Endothelial cell of umbilical vein (primary cell): ENCODE data around the gene ABI3BP. TPM values are rescaled to one million over a fixed set of nuclear protein-coding genes. Genes with fewer than 3 reads are reported as not detected.

Source experiments
- BruUV-seq: library from RNA; stranded (reverse); fragments of 400-500 nt; replicated peaks from 2 replicates; lab custom pipeline; 2021; lab: Mats Ljungman, UMichigan
- CTCF ChIA-PET: fragments of 300-600, 350-600 bp; sonication (Branson Sonifier 250); formaldehyde crosslinking; loops from one replicate; lab custom pipeline; 2021; ENCODE audit warnings: antibody characterized with exemption, inconsistent platforms; lab: Charles Lee
- POLR2A ChIA-PET: fragments of 300-600, 350-600 bp; sonication (Branson Sonifier 250); formaldehyde crosslinking; loops from one replicate; lab custom pipeline; 2021; ENCODE audit warnings: antibody characterized with exemption, inconsistent platforms; lab: Charles Lee
- DNase-seq: peaks from one replicate; pipeline ENCODE4 v3.0.0-alpha.2; 2011; ENCODE audit warnings: low read depth, low spot score
- FAIRE-seq: peaks from 2 replicates; lab custom pipeline; 2011; peaks lifted over from hg19 to GRCh38; lab: Jason Lieb, UNC
- H2AFZ ChIP-seq: 2 replicates; pipeline ENCODE4 v1.6.0; 2012; ENCODE audit warnings: low read depth, low read length, control low read depth, inconsistent platforms
- H3K27ac ChIP-seq: 2 replicates; pipeline ENCODE4 v1.5.1; 2011; ENCODE audit warnings: low read depth, mild to moderate bottlenecking, control low read depth, low read length, moderate library complexity; ENCODE audit not compliant: insufficient read depth
- H3K27me3 ChIP-seq, 2 experiments: 2 replicates each; pipeline versions ENCODE4 v1.6.0 to v1.6.1; 2011; ENCODE audit warnings: low read length in 2 of 2, mixed read lengths in 1 of 2; ENCODE audit not compliant: control insufficient read depth in 2 of 2, insufficient read depth in 2 of 2
- H3K36me3 ChIP-seq, 2 experiments: 2 replicates in 1 of 2; 3 replicates in 1 of 2; pipeline ENCODE4 v1.5.1; 2011; ENCODE audit warnings: low read length in 2 of 2, mild to moderate bottlenecking in 1 of 2, moderate library complexity in 1 of 2; ENCODE audit not compliant: control insufficient read depth in 2 of 2, insufficient read depth in 2 of 2; ENCODE audit errors: extremely low read depth in 1 of 2
- H3K4me1 ChIP-seq: 3 replicates; pipeline ENCODE4 v1.5.1; 2011; ENCODE audit warnings: mild to moderate bottlenecking, low read length; ENCODE audit not compliant: control insufficient read depth, insufficient read depth; ENCODE audit errors: extremely low read depth
- H3K4me2 ChIP-seq: 2 replicates; pipeline ENCODE4 v1.6.1; 2011; ENCODE audit warnings: low read length, control low read depth, mixed read lengths; ENCODE audit not compliant: insufficient read depth
- H3K4me3 ChIP-seq, 3 experiments: fragments of 200-600 bp in 1 of 3; sonication (generic), shearing (Covaris generic) in 1 of 3; replicated peaks in 1 of 3; 2 replicates each; pipeline ENCODE4 v1.5.1; 2011 to 2016; ENCODE audit warnings: control low read depth in 3 of 3, low read length in 3 of 3, mild to moderate bottlenecking in 2 of 3, inconsistent platforms in 1 of 3, low read depth in 1 of 3, moderate library complexity in 1 of 3; ENCODE audit not compliant: insufficient read depth in 1 of 3
- H3K79me2 ChIP-seq: 2 replicates; pipeline ENCODE4 v1.6.0; 2012; ENCODE audit warnings: low read length, inconsistent platforms; ENCODE audit not compliant: control insufficient read depth, insufficient read depth
- H3K9ac ChIP-seq: replicated peaks from 2 replicates; pipeline ENCODE3; 2011; ENCODE audit warnings: low read length, control low read depth; ENCODE audit not compliant: insufficient read depth; ENCODE audit errors: extremely low read depth
- H3K9me1 ChIP-seq: replicated peaks from 3 replicates; pipeline ENCODE4 v1.6.0; 2011; ENCODE audit warnings: mild to moderate bottlenecking, low read length; ENCODE audit not compliant: control insufficient read depth, insufficient read depth; ENCODE audit errors: extremely low read depth
- H3K9me3 ChIP-seq: replicated peaks from 2 replicates; pipeline ENCODE4 v1.5.1; 2012; ENCODE audit warnings: low read length, inconsistent platforms; ENCODE audit not compliant: control insufficient read depth, insufficient read depth
- H4K20me1 ChIP-seq: replicated peaks from 2 replicates; pipeline ENCODE3; 2011; ENCODE audit warnings: mild to moderate bottlenecking, low read length; ENCODE audit not compliant: control insufficient read depth, insufficient read depth; ENCODE audit errors: extremely low read depth
- EZH2 ChIP-seq: IDR thresholded peaks from 2 replicates; pipeline ENCODE4 v1.6.1; 2012; ENCODE audit warnings: borderline replicate concordance, low read depth, mild to moderate bottlenecking, moderate library complexity, low read length, inconsistent platforms; ENCODE audit not compliant: severe bottlenecking
- FOS ChIP-seq: IDR thresholded peaks from 2 replicates; pipeline ENCODE4 v1.6.1; 2011; ENCODE audit warnings: mild to moderate bottlenecking, low read length, moderate library complexity, borderline replicate concordance; ENCODE audit not compliant: insufficient read depth
- GATA2 ChIP-seq: IDR thresholded peaks from 2 replicates; pipeline ENCODE4 v1.7.0; 2011; ENCODE audit warnings: low read depth, mild to moderate bottlenecking, moderate library complexity, mixed read lengths, low read length; ENCODE audit not compliant: insufficient read length, insufficient read depth
- JUN ChIP-seq: IDR thresholded peaks from 2 replicates; pipeline ENCODE4 v1.6.1; 2011; ENCODE audit warnings: borderline replicate concordance, low read depth; ENCODE audit not compliant: insufficient read length, insufficient read depth
- MYC ChIP-seq: IDR thresholded peaks from one replicate; pipeline ENCODE4 v1.6.1; 2011; ENCODE audit warnings: mild to moderate bottlenecking, low read depth, low read length
- POLR2A ChIP-seq: IDR thresholded peaks from 2 replicates; pipeline ENCODE4 v1.6.1; 2012; ENCODE audit warnings: low read depth, mild to moderate bottlenecking, control low read depth, low read length
- dilution Hi-C: fragments of 300-500 bp; cut with MboI; formaldehyde crosslinking; loops from one replicate; pipeline ENCODE4 v1.15.0; 2019; ENCODE audit warnings: low sequenced_read_pairs; ENCODE audit not compliant: extremely low pct_ligation_motif_present
- intact Hi-C: fragments of 100-400 bp; cut with micrococcal nuclease; formaldehyde crosslinking; loops from one replicate; pipeline ENCODE4 v1.10.0; 2022
- polyA plus RNA-seq, 4 experiments: library from polyadenylated mRNA; depleted of rRNA in 3 of 4; stranded (reverse) in 3 of 4; unstranded in 1 of 4; fragments of >200 nt; gene quantifications; 2 replicates each; pipeline versions ENCODE4 v1.2.1 to v1.2.3, GENCODE V29; 2011 to 2012; ENCODE audit warnings: missing spikeins in 1 of 4
- total RNA-seq: library from RNA; stranded (reverse); gene quantifications from 2 replicates; pipeline ENCODE4 v1.2.3, GENCODE V29; 2021
- TF ChIP-seq, protein P1 (sequence below), 2 donors: IDR thresholded peaks; 1 replicate in 1 of 2; 2 replicates in 1 of 2; pipeline ENCODE4 v1.5.1; 2011; ENCODE audit warnings: low read length in 2 of 2, mild to moderate bottlenecking in 2 of 2, moderate library complexity in 2 of 2, control low read depth in 1 of 2, inconsistent platforms in 1 of 2, low read depth in 1 of 2; ENCODE audit not compliant: insufficient read depth in 1 of 2; ENCODE audit errors: extremely low read depth in 1 of 2

The ABI3BP gene
- total and polyA plus RNA-seq, 2 donors (not counting 3 experiments of a cell fraction or from before 2014, with no cell fraction given), result 78.1 to 106 TPM

- no peaks in the 10 kb centered on the region for H3K4me1 ChIP-seq
- no peaks in the 10 kb centered on the region for H3K36me3 ChIP-seq
- H3K4me3 ChIP-seq, result no peak overlapping the region
- POLR2A ChIA-PET, result no interaction called here
- TF ChIP-seq MYC (no peak), FOS (no peak), GATA2 (no peak), JUN (no peak), EZH2 (no peak), POLR2A (no peak)
- TF ChIP-seq, protein P1, sequence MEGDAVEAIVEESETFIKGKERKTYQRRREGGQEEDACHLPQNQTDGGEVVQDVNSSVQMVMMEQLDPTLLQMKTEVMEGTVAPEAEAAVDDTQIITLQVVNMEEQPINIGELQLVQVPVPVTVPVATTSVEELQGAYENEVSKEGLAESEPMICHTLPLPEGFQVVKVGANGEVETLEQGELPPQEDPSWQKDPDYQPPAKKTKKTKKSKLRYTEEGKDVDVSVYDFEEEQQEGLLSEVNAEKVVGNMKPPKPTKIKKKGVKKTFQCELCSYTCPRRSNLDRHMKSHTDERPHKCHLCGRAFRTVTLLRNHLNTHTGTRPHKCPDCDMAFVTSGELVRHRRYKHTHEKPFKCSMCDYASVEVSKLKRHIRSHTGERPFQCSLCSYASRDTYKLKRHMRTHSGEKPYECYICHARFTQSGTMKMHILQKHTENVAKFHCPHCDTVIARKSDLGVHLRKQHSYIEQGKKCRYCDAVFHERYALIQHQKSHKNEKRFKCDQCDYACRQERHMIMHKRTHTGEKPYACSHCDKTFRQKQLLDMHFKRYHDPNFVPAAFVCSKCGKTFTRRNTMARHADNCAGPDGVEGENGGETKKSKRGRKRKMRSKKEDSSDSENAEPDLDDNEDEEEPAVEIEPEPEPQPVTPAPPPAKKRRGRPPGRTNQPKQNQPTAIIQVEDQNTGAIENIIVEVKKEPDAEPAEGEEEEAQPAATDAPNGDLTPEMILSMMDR (IDR thresholded peaks at IDR 0.05; ENCODE audit: extremely low read depth in 1 of 2, insufficient read depth in 1 of 2, low read depth in 1 of 2, low read length in 2 of 2), result no peak
- H3K79me2 ChIP-seq, result no peaks in the 10 kb centered on the region
- H3K9ac ChIP-seq, result no peak overlapping the region
- no peak for FAIRE-seq
- intact Hi-C loops, result no loop called here
- H3K4me2 ChIP-seq, result no peak overlapping the region
- no peak for DNase-seq
- dilution Hi-C loops, result no loop called here
- CTCF ChIA-PET, result interaction anchor here (1.0 kb wide), 1 partner anchor 14 kb away, joined by 4 read pairs; no protein-coding TSS in a partner anchor
- H3K9me1 ChIP-seq, result no peaks in the 10 kb centered on the region
- no TSS peak for BruUV-seq
- H3K9me3 ChIP-seq, result no peaks in the 10 kb centered on the region
- no peaks in the 10 kb centered on the region for H4K20me1 ChIP-seq
- H3K27me3 ChIP-seq, result no peaks in the 10 kb centered on the region
- no peak overlapping the region for H2AFZ ChIP-seq
- no peak overlapping the region for H3K27ac ChIP-seq
Measured at GRCh38 chr3:100811779-100812507, 181.3 kb downstream of the ABI3BP start.
